Activated B cell treated with CpG ODN at 0.5 μM for 24 hours (primary cell): ENCODE measurements around the gene CRHR2. TPM values are rescaled to one million over a fixed set of nuclear protein-coding genes. Genes with fewer than 3 reads are reported as not detected.

Source experiments
- ATAC-seq: fragments of 200-7000 bp; cut with Tn5 transposase; one replicate; pipeline ENCODE4 v1.10.0; 2021; ENCODE audit warnings: low read depth, mild to moderate bottlenecking, moderate library complexity
- CTCF ChIA-PET: fragments of 350-600 bp; sonication (Branson Sonifier 250); formaldehyde crosslinking; loops from one replicate; lab custom pipeline; 2021; ENCODE audit warnings: antibody characterized with exemption; lab: Charles Lee
- POLR2A ChIA-PET: fragments of 350-600 bp; sonication (Branson Sonifier 250); formaldehyde crosslinking; loops from one replicate; lab custom pipeline; 2021; ENCODE audit warnings: antibody characterized with exemption; lab: Charles Lee
- DNase-seq: peaks from one replicate; pipeline ENCODE4 v3.0.0; 2022
- H3K27ac Mint-ChIP-seq: one replicate; pipeline ENCODE4 v1.8.0; 2020; ENCODE audit warnings: mixed read lengths
- H3K27me3 Mint-ChIP-seq: one replicate; pipeline ENCODE4 v1.8.0; 2021; ENCODE audit warnings: mixed read lengths
- H3K36me3 Mint-ChIP-seq: one replicate; pipeline ENCODE4 v1.8.0; 2021; ENCODE audit warnings: low read depth, mixed read lengths
- H3K4me1 Mint-ChIP-seq: one replicate; pipeline ENCODE4 v1.8.0; 2021; ENCODE audit warnings: mixed read lengths
- H3K4me3 Mint-ChIP-seq: one replicate; pipeline ENCODE4 v1.8.0; 2020; ENCODE audit warnings: mild to moderate bottlenecking, mixed read lengths
- H3K9me3 Mint-ChIP-seq: one replicate; pipeline ENCODE4 v1.8.0; 2020; ENCODE audit warnings: mixed read lengths
- intact Hi-C: fragments of 100-400 bp; cut with micrococcal nuclease; formaldehyde crosslinking; loops from one replicate; pipeline ENCODE4 v1.15.1; 2024
- total RNA-seq: library from RNA; stranded (reverse); gene quantifications from 2 replicates; pipeline ENCODE4 v1.2.3, GENCODE V29; 2022
- TF ChIP-seq, protein P1 (sequence below): fragments of 200-600 bp; IDR thresholded peaks from one replicate; pipeline ENCODE4 v1.8.0; 2022; ENCODE audit warnings: antibody characterized with exemption, mild to moderate bottlenecking

The CRHR2 gene
- total RNA-seq, 1 donor from 2014 or later, result not detected

DNA sequence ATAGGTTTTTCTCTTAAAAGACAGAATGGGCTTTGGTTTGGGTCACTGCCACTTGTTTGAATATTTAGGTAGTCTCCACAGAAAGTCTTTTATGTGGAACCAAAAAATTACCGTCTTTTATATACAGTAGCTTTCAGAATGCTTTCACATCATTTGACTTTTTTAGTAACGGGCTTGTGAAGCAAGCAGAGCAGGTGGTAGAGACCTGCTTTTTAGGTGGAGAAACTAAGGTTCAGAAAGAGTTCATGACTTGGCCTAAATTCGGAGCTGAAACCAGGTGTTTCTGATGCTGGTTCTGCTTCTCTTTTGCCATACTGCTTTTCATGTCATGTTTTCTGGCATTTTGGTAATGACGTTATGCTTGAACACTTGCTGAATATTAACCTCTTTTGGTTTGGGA, 51.3 kb downstream of the CRHR2 start:
- ChIA-PET CTCF (no interaction called here), POLR2A (no interaction called here)
- Mint-ChIP-seq H3K4me3 (no peak overlapping the region), H3K36me3 (peaks cover 89% of the 10 kb centered on the region), H3K9me3 (no peaks in the 10 kb centered on the region), H3K27me3 (no peaks in the 10 kb centered on the region), H3K27ac (no peak overlapping the region), H3K4me1 (no peaks in the 10 kb centered on the region)
- TF ChIP-seq, protein P1, sequence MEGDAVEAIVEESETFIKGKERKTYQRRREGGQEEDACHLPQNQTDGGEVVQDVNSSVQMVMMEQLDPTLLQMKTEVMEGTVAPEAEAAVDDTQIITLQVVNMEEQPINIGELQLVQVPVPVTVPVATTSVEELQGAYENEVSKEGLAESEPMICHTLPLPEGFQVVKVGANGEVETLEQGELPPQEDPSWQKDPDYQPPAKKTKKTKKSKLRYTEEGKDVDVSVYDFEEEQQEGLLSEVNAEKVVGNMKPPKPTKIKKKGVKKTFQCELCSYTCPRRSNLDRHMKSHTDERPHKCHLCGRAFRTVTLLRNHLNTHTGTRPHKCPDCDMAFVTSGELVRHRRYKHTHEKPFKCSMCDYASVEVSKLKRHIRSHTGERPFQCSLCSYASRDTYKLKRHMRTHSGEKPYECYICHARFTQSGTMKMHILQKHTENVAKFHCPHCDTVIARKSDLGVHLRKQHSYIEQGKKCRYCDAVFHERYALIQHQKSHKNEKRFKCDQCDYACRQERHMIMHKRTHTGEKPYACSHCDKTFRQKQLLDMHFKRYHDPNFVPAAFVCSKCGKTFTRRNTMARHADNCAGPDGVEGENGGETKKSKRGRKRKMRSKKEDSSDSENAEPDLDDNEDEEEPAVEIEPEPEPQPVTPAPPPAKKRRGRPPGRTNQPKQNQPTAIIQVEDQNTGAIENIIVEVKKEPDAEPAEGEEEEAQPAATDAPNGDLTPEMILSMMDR, result no peak
- ATAC-seq (no peak), DNase-seq (no peak)
- intact Hi-C loops, result no loop called here

DNA sequence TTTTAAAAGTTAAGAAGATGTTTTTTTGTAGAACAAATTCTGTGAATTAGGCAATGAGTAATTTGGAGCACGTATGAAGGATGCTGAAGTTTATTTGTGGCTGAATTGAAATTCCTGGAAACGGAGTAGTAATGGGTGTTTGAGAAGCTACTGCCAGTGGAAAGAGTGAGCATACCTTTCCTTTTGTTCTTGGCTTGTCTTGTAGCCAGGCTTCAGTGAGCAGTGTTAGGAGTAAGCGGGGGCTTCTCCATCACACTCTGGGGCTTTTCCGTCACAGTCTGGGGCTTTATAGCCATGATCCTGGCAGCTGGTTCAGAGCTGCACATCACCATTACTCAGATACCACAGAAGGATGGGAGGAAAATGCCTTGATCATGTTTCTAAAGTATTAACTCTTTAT, 55.2 kb downstream of the CRHR2 start:
- no peak for ATAC-seq
- Mint-ChIP-seq H3K4me1 (no peaks in the 10 kb centered on the region), H3K9me3 (no peaks in the 10 kb centered on the region), H3K36me3 (peaks cover 89% of the 10 kb centered on the region), H3K27me3 (no peaks in the 10 kb centered on the region), H3K27ac (no peak overlapping the region), H3K4me3 (no peak overlapping the region)
- DNase-seq, result no peak
- ChIA-PET POLR2A (no interaction called here), CTCF (no interaction called here)
- intact Hi-C loops, result no loop called here
- TF ChIP-seq, protein P1, result no peak

- ChIA-PET CTCF (no interaction called here), POLR2A (no interaction called here)
- ATAC-seq (no peak), DNase-seq (no peak)
- Mint-ChIP-seq H3K4me3 (no peak overlapping the region), H3K4me1 (no peaks in the 10 kb centered on the region), H3K27ac (no peak overlapping the region), H3K36me3 (peaks cover 86% of the 10 kb centered on the region), H3K9me3 (no peaks in the 10 kb centered on the region), H3K27me3 (no peaks in the 10 kb centered on the region)
- TF ChIP-seq, protein P1, result no peak
- intact Hi-C loops, result no loop called here
These were observed 57.0 kb downstream of the CRHR2 start for GRCh38 chr7:30625283-30625682.

DNA sequence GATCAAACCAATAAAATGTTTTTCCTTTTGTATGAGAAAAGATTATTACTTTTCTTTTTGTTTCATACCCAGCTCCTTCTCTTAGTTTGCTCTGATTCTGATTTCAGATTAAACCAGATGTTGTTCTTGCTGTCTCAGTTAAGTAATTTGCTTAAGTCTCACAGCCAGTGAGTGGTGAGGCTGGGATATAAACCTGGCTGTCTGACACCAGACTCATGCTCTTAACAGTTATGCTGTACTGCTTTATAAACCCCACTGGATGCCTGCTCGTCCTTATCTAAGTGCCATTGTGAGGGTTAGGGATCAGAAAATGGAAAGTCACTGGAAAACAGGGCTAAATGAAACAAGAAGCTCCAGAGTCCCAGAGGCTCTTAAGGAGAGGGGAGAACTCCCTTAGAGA, 63.3 kb downstream of the CRHR2 start:
- CTCF ChIA-PET, result no interaction called here
- ATAC-seq, result no peak
- no peaks in the 10 kb centered on the region for H3K4me1 Mint-ChIP-seq
- intact Hi-C loops, result no loop called here
- H3K27me3 Mint-ChIP-seq, result no peaks in the 10 kb centered on the region
- POLR2A ChIA-PET, result no interaction called here
- no peak overlapping the region for H3K4me3 Mint-ChIP-seq
- TF ChIP-seq, protein P1, result no peak
- no peaks in the 10 kb centered on the region for H3K9me3 Mint-ChIP-seq
- H3K27ac Mint-ChIP-seq, result no peak overlapping the region
- peaks cover 86% of the 10 kb centered on the region for H3K36me3 Mint-ChIP-seq
- no peak for DNase-seq

- H3K27me3 Mint-ChIP-seq, result no peaks in the 10 kb centered on the region
- TF ChIP-seq, protein P1, result no peak
- DNase-seq, result no peak
- ChIA-PET POLR2A (no interaction called here), CTCF (no interaction called here)
- H3K36me3 Mint-ChIP-seq, result peaks cover 86% of the 10 kb centered on the region
- H3K4me3 Mint-ChIP-seq, result no peak overlapping the region
- no peaks in the 10 kb centered on the region for H3K4me1 Mint-ChIP-seq
- intact Hi-C loops, result no loop called here
- ATAC-seq, result no peak
- H3K9me3 Mint-ChIP-seq, result no peaks in the 10 kb centered on the region
- H3K27ac Mint-ChIP-seq, result no peak overlapping the region
These were observed 64.1 kb downstream of the CRHR2 start for GRCh38 chr7:30618080-30618676.
